NCI-H1092 treated with DMSO at 0.1 percent for 48 hours (cell line): ENCODE results near the gene CD109.

Experiments
- DNase-seq: peaks from one replicate; lab custom pipeline; 2025; lab: John Stamatoyannopoulos, UW

The CD109 gene

DNA sequence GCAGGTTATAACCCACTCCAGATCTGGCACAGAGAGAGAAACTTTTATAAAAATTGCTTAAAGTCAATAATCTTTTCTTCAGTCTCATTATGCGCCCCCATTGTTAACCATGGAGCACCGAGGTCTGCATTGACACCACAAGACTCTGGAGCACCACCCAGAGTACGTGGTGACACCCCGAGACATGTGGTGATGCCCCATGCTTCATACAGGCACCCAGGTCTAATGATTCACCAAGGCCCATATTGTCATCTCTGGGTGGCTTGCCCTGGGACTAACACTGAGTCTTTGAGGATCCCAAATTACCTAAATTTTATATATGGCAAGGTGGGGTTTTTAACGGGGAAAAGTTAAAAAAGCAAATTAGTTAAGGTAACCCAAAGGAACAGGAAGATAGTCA is 31.1 kb downstream of the CD109 start:
- no peak for DNase-seq

DNA sequence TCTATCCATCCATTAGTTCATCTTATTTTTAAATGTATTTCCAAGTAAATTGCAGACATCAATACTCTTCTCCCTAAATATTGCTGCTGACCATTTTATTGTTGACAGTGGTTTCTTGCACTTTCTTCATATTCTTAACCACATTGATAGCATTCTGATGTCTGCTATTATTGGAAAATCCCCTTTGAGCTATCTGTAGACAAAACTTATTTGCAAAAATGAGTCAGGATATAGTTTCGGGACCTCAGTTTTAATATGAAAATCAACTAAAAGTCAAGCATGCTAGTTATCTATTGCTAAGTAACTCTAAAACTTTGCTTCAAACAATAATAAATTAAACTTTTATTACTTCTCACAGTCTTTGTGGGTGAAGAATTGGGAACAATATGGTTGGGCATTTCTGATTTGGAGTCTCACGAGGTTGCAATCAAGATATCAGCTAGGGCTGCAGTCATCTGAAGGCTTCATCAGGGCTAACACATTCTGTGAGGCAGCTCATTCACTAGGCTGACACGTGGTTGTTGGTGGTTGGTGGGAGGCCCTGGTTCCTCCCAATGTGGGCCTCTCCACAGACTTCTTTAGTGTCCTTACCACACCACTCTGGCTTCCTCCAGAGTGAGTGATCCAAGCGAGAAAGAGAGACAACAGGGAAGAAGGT is 32.7 kb downstream of the CD109 start:
- no peak for DNase-seq

DNA sequence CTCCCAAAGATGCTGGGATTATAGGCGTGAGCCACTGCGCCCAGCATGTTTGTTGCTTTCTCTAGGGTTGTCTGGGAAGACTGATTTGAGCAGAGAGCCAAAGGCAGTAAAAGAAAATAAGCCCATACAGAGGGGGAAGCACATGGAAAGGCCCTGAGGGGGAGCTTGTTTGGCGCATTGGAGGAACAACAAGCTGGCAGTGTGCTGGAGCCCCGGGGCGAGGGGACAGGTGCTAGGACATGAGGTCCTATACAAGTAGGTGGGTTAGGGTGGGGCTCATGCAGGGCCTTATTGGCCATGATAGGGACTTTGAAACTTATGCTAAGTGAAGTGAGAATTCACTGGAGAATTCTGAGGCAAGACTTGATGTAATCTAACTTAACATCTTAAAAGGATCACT is 35.3 kb downstream of the CD109 start:
- no peak for DNase-seq

DNA sequence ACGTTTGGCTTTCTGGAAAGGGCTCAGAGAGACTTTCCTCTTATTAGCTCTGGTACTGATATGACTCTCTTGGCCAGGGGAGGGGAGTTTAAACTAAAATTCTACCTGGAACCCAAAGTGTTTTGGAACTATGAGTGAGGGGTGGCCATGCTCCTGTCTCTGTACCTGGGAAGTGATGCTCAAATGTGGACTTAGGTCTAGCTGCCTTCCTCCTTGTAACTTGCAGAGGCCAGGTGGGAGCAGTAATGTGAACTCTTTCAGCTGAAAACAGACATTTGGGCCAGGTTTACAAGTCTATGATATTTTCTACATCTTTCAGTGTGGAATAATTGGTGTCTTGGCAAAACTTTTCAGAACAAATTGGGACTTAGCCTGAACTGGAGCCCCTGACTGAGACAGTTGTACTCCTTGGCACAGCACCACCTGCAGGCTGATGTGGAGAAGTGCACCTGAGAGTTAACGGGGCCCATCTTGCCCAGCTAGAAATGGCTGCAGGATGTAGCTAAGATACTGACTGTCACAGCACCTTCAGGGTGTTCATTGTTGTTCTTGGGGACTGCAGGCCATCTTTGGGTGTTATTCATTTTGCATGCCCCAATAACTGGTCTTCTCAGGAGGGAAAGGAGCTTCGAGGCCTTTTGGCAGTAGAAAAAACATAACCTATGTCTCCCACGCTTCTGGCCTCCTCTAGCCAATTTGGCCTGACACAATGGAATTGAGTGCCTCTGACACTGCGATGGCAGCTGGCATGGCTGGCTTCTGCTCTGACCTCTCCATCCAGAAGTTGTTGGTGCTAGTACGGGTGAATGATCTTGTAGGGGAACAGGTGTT is 37.1 kb downstream of the CD109 start:
- DNase-seq: peak; percentile 31

DNA sequence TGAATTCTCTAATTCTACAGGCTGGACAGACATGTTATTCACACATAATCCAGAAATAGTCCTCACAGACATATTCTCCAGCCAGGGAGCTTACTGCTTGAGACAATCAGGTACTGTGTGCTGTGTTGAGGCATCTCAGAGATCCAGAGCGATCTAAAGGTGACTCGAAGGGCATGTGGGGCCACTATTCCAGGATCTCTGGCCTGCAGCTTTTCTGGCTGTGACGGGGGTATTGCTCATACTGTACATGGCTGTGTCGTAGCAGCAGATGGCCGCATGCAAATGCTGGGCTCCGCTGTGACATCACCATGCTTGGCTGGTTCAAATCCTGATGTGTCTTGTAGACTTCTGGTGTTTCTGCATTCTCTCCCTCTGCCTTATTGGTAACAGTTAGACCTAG is 37.8 kb downstream of the CD109 start:
- DNase-seq: no peak

DNA sequence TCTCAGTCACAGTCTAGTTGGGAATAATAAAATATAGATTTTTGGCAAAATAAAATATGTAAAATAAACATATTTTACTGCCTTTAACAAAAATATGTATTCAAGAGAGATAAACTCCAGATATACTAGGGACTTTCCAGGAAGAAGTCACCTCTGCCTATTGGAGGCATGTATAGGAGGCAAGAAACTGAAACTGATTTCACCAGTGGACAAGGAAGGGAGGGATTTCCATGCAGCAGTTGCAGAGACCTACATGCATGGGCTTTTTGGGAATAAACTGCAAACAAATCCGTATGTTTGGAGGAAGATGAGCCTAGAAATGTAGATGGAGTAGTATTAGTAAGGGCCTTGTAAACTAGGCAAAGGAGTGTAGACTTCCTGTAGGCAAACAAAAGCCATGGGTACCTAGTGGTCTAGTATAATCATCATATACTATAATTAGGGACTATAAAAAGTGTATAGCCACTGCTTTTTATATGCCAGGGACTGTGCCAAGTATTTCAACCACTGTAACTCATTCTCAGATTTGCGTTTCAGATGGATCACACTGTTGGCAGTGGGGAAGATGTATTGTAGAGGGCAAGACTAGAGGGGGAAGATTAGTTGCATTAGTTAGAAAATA is 38.9 kb downstream of the CD109 start:
- DNase-seq: no peak

DNA sequence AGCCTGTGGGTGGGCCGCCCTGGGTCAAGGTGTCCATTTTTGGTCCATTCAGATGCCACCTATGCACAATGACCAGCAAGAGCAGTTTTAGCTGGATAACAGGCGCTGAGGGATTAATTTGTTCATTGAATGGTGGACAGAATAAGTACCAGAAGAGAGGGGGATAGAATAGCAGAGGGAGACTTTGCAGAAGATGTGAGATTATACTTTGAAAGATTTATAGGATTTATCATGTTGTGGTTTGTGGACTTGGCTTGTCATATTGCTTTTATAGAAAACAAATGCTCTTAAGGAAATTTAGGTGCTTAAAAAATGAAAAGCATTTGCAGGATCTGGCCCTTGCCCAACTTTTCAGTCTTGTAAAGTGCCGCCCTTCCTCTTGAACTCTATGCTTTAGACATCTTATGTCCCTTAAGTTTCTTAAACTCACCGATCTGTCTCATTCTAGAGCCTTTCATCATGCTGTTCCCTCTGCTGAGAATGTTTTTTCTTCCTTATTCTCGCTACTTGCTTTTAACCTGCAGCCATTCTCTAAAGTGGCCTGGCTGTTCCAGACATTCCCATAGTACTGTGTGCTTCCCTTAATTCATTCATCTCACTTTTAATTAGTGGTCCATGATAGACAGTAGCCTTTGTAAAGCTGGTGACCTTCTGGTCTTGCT is 42.5 kb downstream of the CD109 start:
- no peak for DNase-seq

DNA sequence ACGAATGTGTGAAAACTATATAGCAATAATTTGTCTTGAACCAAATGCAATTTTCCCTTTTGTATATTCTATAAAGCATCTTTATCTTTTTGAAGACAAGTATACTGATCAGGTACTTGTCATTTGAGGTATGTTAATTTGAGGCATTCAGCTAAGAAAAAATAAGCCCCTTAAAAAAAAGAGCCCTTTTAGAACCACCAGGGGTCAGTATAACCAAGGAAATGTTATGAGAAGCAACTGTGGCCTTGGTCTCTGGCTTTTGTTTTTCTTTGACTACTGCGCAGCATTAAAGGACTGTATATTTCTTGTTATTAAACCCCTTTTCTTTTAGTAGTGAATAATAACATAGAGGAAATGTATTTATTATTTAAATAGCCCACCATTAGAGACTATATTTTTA is 43.1 kb downstream of the CD109 start:
- peak; percentile 48 for DNase-seq

DNA sequence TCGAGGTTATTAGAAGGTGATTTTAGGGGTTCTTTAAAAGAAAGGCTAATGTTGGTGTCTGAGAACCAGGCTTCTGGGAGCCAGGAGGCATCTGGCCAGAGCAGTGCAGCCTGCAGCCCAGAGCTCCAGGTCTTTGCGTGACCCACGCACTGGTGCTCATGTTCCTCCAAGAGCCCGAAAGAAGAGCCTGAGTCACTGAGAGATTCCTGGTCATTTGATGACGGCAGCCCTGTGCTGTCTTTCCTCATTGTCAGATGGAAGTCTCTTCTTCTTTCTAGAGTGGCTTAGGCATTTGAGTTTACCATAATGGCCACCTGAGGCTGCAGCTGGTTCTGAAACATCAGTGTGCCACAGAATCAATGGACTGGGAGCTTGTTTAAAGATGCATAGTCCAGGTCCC is 46.4 kb downstream of the CD109 start:
- no peak for DNase-seq

DNA sequence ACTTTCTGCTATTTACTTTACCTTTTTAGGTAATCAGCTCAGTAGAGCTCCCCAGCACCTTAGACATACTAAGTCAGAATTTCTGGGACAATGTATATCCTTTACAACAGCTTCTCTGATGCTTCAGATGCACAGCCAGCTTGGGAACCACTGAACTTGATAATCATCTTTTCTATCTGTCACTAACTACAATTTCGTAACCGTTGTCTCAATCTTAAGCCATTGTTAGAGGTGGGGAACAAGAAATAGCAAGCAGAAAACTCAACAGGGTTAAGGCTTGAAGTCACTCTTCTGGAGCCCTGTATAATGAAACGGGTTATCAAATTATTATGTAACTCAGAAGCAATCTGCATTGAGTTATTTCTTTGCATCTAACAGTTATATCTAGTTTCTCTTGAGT is 47.1 kb downstream of the CD109 start:
- DNase-seq: no peak

DNA sequence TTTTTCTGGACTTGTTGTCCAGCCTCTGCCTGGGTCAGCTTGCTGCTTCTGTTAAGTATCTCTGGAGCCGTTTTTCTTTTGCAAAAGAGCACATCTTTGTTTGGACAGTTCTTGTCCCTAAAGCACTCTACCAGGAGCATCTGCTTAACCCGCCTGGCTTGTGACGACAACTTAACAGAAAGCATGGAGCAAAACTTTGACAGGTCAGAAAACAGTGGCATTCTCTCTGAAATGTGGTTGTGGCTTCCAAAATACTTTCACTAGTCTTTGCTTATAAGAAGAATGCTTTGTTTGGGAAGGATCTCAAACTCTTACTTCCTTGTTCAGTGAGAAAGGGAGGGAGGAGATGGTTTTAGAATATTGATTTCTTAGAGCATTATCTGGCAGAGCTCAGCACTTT is 47.6 kb downstream of the CD109 start:
- DNase-seq: no peak

DNA sequence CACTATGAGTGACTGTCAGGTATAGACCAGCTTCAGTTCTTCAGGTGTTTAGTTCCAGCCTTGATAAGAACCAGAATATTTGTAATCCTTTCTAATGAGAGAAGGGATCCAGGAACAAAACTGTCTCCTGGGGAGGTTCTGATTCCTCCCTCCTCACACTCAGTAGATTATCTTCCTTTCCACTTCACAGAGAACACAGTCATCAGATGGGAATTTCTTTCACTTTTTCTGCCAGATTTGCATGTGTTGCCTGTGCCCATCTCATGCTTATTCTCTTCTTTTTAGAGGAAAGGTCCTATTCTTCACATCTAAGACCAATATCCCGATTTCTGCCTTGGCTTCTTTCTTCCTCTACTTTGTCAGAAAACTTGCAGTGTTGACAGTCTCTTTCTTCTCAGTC is 50.8 kb downstream of the CD109 start:
- DNase-seq: no peak

DNA sequence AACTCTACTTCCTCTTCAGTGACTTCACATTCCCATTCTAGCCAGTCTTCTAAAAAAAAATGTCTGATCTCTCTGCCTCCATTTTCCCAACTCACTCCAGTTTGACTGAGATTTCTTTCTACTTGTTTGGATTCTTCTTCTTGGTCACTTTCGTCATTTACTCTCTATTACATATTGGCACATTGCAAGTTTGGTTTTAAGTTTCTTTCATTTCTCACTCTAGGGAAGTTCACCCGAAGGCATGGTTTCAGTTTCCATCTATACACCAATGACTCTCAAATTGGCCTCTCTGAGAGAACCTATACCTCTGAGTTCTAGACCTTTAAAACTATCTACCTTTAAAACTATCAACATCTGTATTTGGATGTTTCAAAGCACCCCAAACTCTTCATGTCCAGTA is 51.3 kb downstream of the CD109 start:
- DNase-seq: no peak

DNA sequence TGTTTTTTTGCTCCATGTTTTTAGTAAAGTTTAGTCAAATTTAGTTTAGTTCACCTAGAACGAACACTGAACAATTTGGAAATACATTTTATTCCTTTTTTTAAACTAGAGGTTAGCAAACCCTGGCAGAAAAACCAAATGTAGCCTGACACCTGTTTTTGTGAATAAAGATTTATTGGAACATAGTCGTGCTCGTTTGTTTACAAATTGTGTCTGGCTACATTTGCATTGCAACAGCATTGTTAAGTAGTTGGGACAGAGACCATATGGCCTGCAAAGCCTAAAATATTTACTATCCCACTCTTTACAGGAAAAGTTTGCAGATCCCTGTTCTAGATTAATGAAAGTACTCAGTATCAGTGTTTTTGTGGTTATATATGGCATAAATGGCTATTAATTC is 56.9 kb downstream of the CD109 start:
- DNase-seq: no peak

DNA sequence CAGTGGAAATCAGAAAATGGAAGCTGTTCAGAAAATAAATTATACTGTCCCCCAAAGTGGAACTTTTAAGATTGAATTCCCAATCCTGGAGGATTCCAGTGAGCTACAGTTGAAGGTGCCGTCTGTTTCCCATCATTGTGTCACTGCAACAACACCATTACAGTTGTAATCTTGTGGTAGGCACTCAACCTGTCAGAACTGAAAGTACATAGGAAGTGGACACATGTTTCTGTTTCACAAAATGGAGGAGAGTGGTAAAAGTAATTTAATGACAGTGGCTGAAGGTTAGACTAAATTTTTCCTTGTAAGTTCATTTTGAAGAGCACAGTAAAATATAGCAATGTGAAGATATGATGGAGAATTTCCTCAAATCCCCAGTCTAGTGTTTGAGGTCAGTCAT is 70.0 kb downstream of the CD109 start:
- no peak for DNase-seq

DNA sequence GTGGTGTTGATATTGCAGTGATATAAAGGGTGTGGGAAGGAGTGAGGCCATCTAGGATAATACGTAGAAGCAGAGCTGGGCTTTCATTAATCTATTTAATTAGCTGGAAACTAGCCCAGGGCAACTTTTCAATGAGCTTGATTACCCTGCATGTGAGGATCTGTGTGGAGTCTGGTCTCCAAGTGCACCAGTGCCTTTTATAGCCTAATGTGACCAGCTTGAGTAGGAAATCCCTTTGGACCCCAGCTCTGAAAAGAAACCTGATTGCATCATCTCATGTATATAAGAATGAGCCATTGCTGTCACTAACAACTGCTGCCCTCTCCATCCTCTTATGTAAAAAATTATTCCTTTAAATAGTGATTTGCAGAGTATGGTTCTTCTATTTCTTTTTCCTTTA is 72.6 kb downstream of the CD109 start:
- DNase-seq: no peak

DNA sequence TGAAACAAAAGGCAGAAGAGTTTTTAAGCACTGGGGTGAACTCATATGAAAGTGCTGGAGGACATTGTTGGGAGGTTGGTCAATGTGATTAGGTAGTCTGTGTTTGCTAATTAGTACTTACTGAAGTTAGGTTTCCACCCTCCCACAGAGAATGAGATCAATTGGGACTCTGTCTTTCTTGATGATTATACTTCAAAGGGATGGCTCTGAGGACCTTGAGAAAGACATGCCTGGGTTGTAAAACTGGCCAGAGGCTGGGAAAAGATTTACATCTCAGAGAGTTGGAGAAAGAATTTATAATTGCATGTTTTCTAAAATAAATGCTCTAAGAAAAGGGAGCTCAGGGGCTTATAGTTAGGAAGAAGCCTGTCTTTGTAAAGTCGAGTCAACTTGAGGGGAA is 74.0 kb downstream of the CD109 start:
- DNase-seq: no peak

DNA sequence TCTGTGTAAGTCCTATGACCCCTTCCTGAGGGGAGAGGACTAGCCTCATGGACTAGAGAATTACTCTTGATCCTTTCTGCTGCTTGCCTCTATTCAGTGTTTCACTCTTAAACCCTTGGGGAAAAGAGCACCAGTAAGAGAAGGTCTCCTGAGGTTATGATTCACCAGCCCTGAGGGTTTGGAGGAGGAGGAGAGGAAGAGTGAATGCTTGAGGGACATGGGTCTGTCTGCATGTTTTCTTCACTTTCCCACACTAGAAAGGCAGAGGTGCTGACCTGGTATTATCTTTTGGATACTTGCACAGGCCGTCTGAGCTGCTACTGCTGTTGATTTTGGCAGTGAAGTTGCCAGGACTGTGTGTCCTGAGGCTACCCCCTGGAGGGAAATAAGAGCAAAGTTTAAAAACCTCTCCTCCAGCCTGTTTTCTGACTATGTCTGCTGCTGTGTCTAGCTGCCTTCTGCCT is 78.3 kb downstream of the CD109 start:
- DNase-seq: no peak

DNA sequence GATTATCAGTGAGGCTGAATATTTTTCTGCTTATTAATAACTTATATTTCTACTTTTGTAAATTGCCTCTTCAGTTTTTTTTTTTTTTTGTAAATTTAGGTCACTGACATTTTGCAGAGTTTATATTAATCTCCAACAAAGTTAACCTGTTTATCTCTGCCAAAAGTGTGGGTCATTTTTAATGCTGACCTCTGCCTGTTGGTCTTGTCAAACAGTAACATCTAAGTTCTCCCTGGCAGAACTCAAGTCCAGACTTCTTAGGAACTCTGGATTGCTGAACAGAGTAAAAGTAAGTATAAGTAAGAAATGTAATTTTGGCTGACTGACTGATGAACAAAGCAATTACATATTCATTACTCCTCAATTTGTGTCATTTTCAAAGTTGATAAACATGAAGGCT is 83.9 kb downstream of the CD109 start:
- DNase-seq: no peak

DNA sequence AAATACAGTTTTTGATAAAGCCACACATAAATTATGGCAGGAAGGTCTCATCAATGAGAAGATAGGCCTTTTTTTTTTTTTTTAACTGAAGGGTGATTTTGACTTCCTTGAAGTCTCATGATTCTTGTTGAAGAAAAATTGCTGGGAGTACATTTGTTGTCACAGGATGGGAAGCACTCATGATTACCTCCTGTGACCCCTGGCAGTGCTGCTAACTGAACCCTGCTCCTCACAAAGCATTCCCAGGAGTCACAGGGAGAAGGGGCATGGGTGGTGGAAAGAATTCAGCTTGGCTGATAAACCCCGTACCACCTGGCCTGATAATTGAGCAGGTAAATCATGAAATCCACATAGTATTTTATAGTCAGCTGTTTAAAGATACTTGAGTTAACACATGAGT is 86.9 kb downstream of the CD109 start:
- DNase-seq: no peak

DNA sequence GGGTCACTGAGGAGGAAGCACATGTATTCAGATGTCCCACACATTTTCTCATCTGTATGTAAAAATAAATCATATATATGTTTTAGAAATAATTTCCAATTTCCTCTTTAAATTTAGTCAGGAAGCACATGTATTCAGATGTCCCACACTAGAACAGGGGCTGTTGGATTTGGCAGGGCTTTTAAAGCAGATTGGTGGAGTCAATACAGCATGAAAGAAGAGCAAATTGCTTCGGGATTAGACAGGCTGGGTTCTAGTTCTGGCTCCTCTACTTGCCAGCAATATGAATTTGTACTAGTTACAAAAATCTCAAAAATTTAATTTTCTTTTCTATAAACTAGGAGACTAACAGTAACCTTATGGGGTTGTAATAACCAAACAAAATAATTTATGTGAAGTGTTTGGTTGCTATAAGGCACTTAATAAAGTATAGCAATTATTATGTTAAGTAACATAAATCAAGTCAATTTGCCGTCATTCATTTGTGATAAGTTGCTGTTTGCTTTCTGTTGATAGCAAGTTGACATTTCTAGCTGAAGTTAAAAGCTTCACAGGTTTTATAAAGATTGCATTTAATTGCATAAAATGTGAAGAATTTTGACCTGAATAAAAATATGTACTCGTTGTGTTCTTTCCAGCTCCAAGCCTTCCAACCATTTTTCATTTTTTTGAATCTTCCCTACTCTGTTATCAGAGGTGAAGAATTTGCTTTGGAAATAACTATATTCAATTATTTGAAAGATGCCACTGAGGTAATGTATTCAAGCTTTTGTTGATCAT is 88.9 kb downstream of the CD109 start:
- DNase-seq: no peak

DNA sequence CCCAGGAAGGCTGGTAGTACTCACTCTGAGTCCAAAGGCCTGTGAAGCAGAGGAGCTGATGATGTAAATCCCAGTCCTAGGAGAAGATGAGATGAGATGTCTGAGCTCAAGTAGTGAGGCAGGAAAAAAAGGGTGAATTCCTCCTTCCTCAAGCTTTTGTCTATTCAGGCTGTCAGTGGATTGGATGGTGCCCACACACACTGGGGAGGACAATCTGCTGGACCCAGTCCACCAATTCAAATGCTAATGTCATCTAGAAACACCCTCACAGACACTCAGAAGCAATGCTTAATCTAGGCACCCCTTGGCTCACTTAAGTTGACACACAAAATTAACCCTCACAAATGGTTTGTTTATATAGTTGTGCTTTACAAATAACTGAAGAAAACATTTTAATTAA is 94.6 kb downstream of the CD109 start:
- no peak for DNase-seq
